Testis (tissue), 2 donors: ENCODE results near the gene EI24.

ENCODE experiments used
- POLR2A ChIP-seq: fragments of 450-650 bp; IDR thresholded peaks from one replicate; pipeline ENCODE4 v1.6.1; 2017; ENCODE audit warnings: antibody characterized with exemption, mild to moderate bottlenecking, moderate library complexity
- TF ChIP-seq, protein P1 (sequence below), 3 experiments: fragments of 450-650 bp in 2 of 3; fragments of 200-600 bp in 1 of 3; sonication (generic) in 1 of 3; IDR thresholded peaks; one replicate each; pipeline ENCODE4 v1.5.1; 2016 to 2019; ENCODE audit warnings: antibody characterized with exemption in 3 of 3, mild to moderate bottlenecking in 2 of 3, moderate library complexity in 1 of 3

DNA sequence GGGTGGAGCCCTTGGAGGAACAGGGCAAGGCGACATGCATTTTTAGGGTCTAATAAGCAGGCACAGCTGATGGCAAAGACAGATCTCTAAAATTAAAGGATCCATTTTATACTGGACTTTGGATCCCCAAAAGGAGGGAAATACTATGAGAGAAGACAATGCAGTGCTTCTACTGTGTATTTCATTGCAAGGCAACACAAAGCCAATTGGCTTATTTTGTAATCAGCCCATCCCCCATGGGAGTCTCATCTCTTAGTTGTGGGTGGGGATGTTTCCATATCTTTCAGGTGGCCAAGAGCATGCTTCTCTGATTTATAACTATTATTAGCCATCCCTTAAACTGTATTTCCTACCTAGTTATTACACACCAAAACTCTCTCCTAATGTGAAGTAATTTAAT lies 18.5 kb upstream of the EI24 start:
- TF ChIP-seq, protein P1, sequence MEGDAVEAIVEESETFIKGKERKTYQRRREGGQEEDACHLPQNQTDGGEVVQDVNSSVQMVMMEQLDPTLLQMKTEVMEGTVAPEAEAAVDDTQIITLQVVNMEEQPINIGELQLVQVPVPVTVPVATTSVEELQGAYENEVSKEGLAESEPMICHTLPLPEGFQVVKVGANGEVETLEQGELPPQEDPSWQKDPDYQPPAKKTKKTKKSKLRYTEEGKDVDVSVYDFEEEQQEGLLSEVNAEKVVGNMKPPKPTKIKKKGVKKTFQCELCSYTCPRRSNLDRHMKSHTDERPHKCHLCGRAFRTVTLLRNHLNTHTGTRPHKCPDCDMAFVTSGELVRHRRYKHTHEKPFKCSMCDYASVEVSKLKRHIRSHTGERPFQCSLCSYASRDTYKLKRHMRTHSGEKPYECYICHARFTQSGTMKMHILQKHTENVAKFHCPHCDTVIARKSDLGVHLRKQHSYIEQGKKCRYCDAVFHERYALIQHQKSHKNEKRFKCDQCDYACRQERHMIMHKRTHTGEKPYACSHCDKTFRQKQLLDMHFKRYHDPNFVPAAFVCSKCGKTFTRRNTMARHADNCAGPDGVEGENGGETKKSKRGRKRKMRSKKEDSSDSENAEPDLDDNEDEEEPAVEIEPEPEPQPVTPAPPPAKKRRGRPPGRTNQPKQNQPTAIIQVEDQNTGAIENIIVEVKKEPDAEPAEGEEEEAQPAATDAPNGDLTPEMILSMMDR (IDR thresholded peaks at IDR 0.05): no peak
- no peak for TF ChIP-seq POLR2A
